Measurements from ENCODE around the gene FGFBP3.
"Not testable (repeated sequence)": the region's sequence is repeated elsewhere in the genome, so short reads cannot be mapped to it uniquely, and the experiment has no call there.

FGFBP3 gene

GRCh38 chr10:91901784-91902677, 7.3 kb downstream of the FGFBP3 start:
- DNase-seq, result no peak

- no peak for DNase-seq
Observed at GRCh38 chr10:91897421-91897820, 11.9 kb downstream of the FGFBP3 start.

- DNase-seq, result no peak
Observed at GRCh38 chr10:91896212-91896756, 13.0 kb downstream of the FGFBP3 start.

GRCh38 chr10:91894261-91894685, 15.0 kb downstream of the FGFBP3 start:
- not testable (repeated sequence) for DNase-seq

- no peak for DNase-seq
Observed at GRCh38 chr10:91893051-91893450, 16.2 kb downstream of the FGFBP3 start.

- no peak for DNase-seq
Observed at GRCh38 chr10:91891125-91892001, 17.9 kb downstream of the FGFBP3 start.

GRCh38 chr10:91887272-91888076, 21.8 kb downstream of the FGFBP3 start:
- DNase-seq, result no peak

GRCh38 chr10:91886954-91887271, 22.4 kb downstream of the FGFBP3 start:
- no peak for DNase-seq

- DNase-seq, result no peak
Observed at GRCh38 chr10:91885362-91886079, 23.8 kb downstream of the FGFBP3 start.

- no peak for DNase-seq
Observed at GRCh38 chr10:91884536-91884935, 24.8 kb downstream of the FGFBP3 start.

- no peak for DNase-seq
Observed at GRCh38 chr10:91883549-91884444, 25.5 kb downstream of the FGFBP3 start.

- no peak for DNase-seq
Observed at GRCh38 chr10:91880310-91880709, 29.0 kb downstream of the FGFBP3 start.

- no peak for DNase-seq
Observed at GRCh38 chr10:91879515-91880170, 29.6 kb downstream of the FGFBP3 start.

- DNase-seq, result no peak
Observed at GRCh38 chr10:91875779-91876178, 33.5 kb downstream of the FGFBP3 start.

GRCh38 chr10:91875156-91875555, 34.1 kb downstream of the FGFBP3 start:
- no peak for DNase-seq

GRCh38 chr10:91865562-91866081, 43.7 kb downstream of the FGFBP3 start:
- no peak for DNase-seq

GRCh38 chr10:91864744-91865143, 44.5 kb downstream of the FGFBP3 start:
- no peak for DNase-seq

- no peak for DNase-seq
Observed at GRCh38 chr10:91864099-91864498, 45.2 kb downstream of the FGFBP3 start.

GRCh38 chr10:91860885-91861284, 48.4 kb downstream of the FGFBP3 start:
- DNase-seq, result no peak

GRCh38 chr10:91856637-91857036, 52.6 kb downstream of the FGFBP3 start:
- no peak for DNase-seq
